Stimulated activated naive CD4-positive, alpha-beta T cell treated with Interleukin-2 at 50 U/mL for 16 hours (primary cell): Measurements from ENCODE around the gene PSAPL1.
"Not testable (repeated sequence)": the region's sequence is repeated elsewhere in the genome, so short reads cannot be mapped to it uniquely, and the experiment has no call there.

Source experiments
- DNase-seq: peaks from one replicate; lab custom pipeline; 2025; lab: John Stamatoyannopoulos, UW

The PSAPL1 gene

GRCh38 chr4:7458066-7458425, 23.3 kb upstream of the PSAPL1 start:
- DNase-seq, result no peak

GRCh38 chr4:7457201-7458065, 22.7 kb upstream of the PSAPL1 start:
- DNase-seq, result no peak

- DNase-seq, result not testable (repeated sequence)
These were observed 18.1 kb upstream of the PSAPL1 start for GRCh38 chr4:7452802-7453201.

- no peak for DNase-seq
These were observed 17.1 kb upstream of the PSAPL1 start for GRCh38 chr4:7451800-7452199.

- no peak for DNase-seq
These were observed 16.7 kb upstream of the PSAPL1 start for GRCh38 chr4:7451434-7451789.

GRCh38 chr4:7450775-7451433, 16.2 kb upstream of the PSAPL1 start:
- DNase-seq, result no peak

GRCh38 chr4:7448036-7448435, 13.3 kb upstream of the PSAPL1 start:
- DNase-seq, result no peak

- DNase-seq, result no peak
These were observed 12.5 kb upstream of the PSAPL1 start for GRCh38 chr4:7447236-7447635.

- DNase-seq, result no peak
These were observed 10.0 kb upstream of the PSAPL1 start for GRCh38 chr4:7444731-7445130.

GRCh38 chr4:7444314-7444713, 9.6 kb upstream of the PSAPL1 start:
- no peak for DNase-seq

- no peak for DNase-seq
These were observed 7.9 kb upstream of the PSAPL1 start for GRCh38 chr4:7442574-7443162.

GRCh38 chr4:7441201-7441600, 6.5 kb upstream of the PSAPL1 start:
- DNase-seq, result no peak

GRCh38 chr4:7439699-7440098, 5.0 kb upstream of the PSAPL1 start:
- DNase-seq, result no peak

GRCh38 chr4:7436256-7436655, 1.5 kb upstream of the PSAPL1 start:
- no peak for DNase-seq

GRCh38 chr4:7435471-7436061, 836 bp upstream of the PSAPL1 start:
- no peak for DNase-seq

GRCh38 chr4:7434141-7434765, 477 bp downstream of the PSAPL1 start:
- no peak for DNase-seq

GRCh38 chr4:7433376-7434140, 1.2 kb downstream of the PSAPL1 start:
- DNase-seq, result no peak

GRCh38 chr4:7432531-7433375, 2.0 kb downstream of the PSAPL1 start:
- DNase-seq, result no peak

- no peak for DNase-seq
These were observed 2.8 kb downstream of the PSAPL1 start for GRCh38 chr4:7431696-7432530.
